Measurements from ENCODE around the gene IL33. TPM values are rescaled to one million over a fixed set of nuclear protein-coding genes. Genes with fewer than 3 reads are reported as not detected.

The IL33 gene
- total RNA-seq, 1 donor from 2014 or later: not detected

- Mint-ChIP-seq H3K9me3 (ENCODE audit: low read depth) (no peaks in the 10 kb centered on the region), H3K27me3 (ENCODE audit: low read depth) (peaks cover 27% of the 10 kb centered on the region), H3K27ac (ENCODE audit: unreplicated experiment) (no peak overlapping the region), H3K36me3 (ENCODE audit: low read depth) (no peaks in the 10 kb centered on the region), H3K4me1 (ENCODE audit: low read depth) (peaks cover 5% of the 10 kb centered on the region), H3K4me3 (ENCODE audit: unreplicated experiment) (no peak overlapping the region)
- no peak for TF ChIP-seq CTCF (IDR thresholded peaks at IDR 0.05)
- no peak for DNase-seq (ENCODE audit: low spot score)
Observed at GRCh38 chr9:6219981-6220380, 4.4 kb downstream of the IL33 start.

GRCh38 chr9:6224393-6225154, 9.0 kb downstream of the IL33 start:
- TF ChIP-seq CTCF (IDR thresholded peaks at IDR 0.05): no peak
- H3K27ac Mint-ChIP-seq (ENCODE audit: unreplicated experiment): no peak overlapping the region
- no peaks in the 10 kb centered on the region for H3K36me3 Mint-ChIP-seq (ENCODE audit: low read depth)
- H3K4me1 Mint-ChIP-seq (ENCODE audit: low read depth): peaks cover 3% of the 10 kb centered on the region
- no peaks in the 10 kb centered on the region for H3K9me3 Mint-ChIP-seq (ENCODE audit: low read depth)
- H3K4me3 Mint-ChIP-seq (ENCODE audit: unreplicated experiment): no peak overlapping the region
- DNase-seq (ENCODE audit: low spot score): no peak
- peaks cover 23% of the 10 kb centered on the region for H3K27me3 Mint-ChIP-seq (ENCODE audit: low read depth)

- Mint-ChIP-seq H3K4me1 (ENCODE audit: low read depth) (peaks cover 3% of the 10 kb centered on the region), H3K36me3 (ENCODE audit: low read depth) (no peaks in the 10 kb centered on the region), H3K27me3 (ENCODE audit: low read depth) (peaks cover 18% of the 10 kb centered on the region), H3K4me3 (ENCODE audit: unreplicated experiment) (no peak overlapping the region), H3K9me3 (ENCODE audit: low read depth) (no peaks in the 10 kb centered on the region), H3K27ac (ENCODE audit: unreplicated experiment) (no peak overlapping the region)
- no peak for DNase-seq (ENCODE audit: low spot score)
- no peak for TF ChIP-seq CTCF (IDR thresholded peaks at IDR 0.05)
Observed at GRCh38 chr9:6226696-6227095, 11.1 kb downstream of the IL33 start.

GRCh38 chr9:6229186-6229585, 13.6 kb downstream of the IL33 start:
- Mint-ChIP-seq H3K27me3 (ENCODE audit: low read depth) (peaks cover 17% of the 10 kb centered on the region), H3K4me1 (ENCODE audit: low read depth) (peaks cover 3% of the 10 kb centered on the region), H3K9me3 (ENCODE audit: low read depth) (no peaks in the 10 kb centered on the region), H3K4me3 (ENCODE audit: unreplicated experiment) (no peak overlapping the region), H3K36me3 (ENCODE audit: low read depth) (no peaks in the 10 kb centered on the region), H3K27ac (ENCODE audit: unreplicated experiment) (no peak overlapping the region)
- no peak for TF ChIP-seq CTCF (IDR thresholded peaks at IDR 0.05)
- DNase-seq (ENCODE audit: low spot score): no peak

- no peaks in the 10 kb centered on the region for H3K9me3 Mint-ChIP-seq (ENCODE audit: low read depth)
Observed at GRCh38 chr9:6229619-6230018, 14.0 kb downstream of the IL33 start.

More at GRCh38 chr9:6229619-6230018, 14.0 kb downstream of the IL33 start:
- Mint-ChIP-seq H3K4me3 (ENCODE audit: unreplicated experiment) (no peak overlapping the region), H3K27ac (ENCODE audit: unreplicated experiment) (no peak overlapping the region), H3K27me3 (ENCODE audit: low read depth) (peaks cover 15% of the 10 kb centered on the region), H3K36me3 (ENCODE audit: low read depth) (no peaks in the 10 kb centered on the region), H3K4me1 (ENCODE audit: low read depth) (peaks cover 3% of the 10 kb centered on the region)
- no peak for TF ChIP-seq CTCF (IDR thresholded peaks at IDR 0.05)
- DNase-seq (ENCODE audit: low spot score): no peak

All from chondrocyte (in vitro differentiated cells).